Measurements from ENCODE around the gene CTF1. TPM values are rescaled to one million over a fixed set of nuclear protein-coding genes. Genes with fewer than 3 reads are reported as not detected.

CTF1 gene
- polyA plus RNA-seq, 4 donors: 6.2 to 9.8 (median 7.7) TPM

DNA sequence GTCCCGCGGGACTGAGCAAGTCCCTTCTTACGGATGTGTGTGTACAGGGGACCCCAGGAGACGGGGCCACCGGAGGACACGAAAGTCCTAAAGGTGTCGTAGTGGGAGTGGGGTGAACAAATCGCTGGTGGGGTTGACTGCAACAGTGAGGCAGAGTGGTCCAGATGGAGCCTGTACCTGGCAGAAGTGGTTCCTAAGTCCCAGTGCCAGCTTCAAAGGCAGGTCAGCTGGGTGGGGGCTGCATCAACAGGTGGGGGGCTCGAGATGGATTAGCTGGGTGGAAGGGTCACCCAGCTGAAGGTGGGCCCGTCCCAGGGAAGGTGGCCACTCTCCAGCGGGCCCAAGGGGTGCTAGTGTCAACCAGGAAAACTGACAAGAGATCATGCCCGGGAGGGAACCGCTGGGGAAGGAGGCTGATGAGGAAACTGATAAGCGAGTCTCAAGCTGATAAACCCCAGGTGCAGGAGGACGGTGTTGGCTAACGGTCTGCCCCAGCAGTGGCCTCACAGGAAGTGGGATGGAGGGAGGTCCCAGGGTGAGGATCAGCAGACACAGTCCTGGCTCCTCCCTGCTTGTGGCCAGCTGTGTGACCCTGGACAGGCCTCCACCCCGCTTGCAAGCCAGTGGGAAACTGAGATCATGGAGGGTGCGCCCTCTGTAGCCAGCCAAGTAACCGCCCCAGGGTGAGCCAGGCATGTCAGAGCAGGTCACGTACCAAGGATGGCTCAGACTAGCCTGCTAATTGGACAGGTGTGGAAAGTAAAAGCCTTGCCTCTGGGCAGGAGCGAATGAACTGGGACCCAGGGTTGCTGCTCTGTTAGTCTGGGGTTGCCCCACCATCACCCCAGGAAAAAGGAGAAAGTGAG, 53.5 kb downstream of the CTF1 start:
- DNase-seq (ENCODE audit: low read depth in 4 of 4, low spot score in 2 of 4): no peak

DNA sequence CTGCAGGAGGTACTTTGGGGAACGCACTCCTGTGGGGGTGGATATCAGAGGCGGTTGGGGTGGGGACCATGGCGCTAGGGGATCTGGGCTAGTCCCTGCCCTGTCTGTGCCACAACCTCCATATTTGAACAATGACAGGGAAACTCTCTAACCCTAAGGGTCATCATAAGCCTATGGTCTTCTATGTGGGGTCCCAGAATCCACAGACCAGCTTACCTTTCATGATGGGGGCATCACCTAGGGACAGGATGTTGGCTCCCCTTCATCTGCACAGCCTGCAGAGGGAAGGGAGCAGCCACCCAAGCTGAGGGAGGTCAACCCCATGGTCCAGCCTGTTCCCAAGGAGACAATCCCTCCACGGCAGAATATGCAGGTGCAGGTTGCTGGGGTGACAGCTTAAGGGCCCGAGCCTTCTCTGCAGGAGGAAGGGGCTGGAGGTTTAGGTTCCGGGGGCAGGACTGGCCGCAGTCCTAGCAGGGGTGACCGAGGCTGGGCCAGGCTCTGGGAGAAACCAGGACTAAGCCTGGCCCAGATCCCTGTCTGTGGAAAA, 54.2 kb downstream of the CTF1 start:
- DNase-seq (ENCODE audit: low read depth in 4 of 4, low spot score in 2 of 4): no peak

DNA sequence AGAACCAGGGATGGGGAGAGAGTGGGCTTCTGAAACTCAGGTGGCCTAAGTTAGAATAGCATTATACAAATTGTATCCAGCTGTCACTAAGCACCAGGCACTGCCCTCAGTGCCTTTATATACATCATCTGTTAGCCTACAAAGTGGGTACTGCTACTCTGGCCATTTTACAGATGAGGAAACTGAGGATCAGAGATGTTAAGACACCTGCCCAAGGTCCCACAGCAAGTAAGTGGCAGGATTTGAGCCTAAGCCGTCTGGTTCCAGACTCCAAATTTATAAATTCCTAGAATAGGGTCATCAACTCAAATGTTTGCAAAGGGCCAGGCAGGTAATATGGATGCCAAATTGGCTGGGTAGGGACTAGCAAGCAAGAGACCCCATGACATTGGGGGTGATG, 54.8 kb downstream of the CTF1 start:
- no peak for DNase-seq (ENCODE audit: low read depth in 4 of 4, low spot score in 2 of 4)

DNA sequence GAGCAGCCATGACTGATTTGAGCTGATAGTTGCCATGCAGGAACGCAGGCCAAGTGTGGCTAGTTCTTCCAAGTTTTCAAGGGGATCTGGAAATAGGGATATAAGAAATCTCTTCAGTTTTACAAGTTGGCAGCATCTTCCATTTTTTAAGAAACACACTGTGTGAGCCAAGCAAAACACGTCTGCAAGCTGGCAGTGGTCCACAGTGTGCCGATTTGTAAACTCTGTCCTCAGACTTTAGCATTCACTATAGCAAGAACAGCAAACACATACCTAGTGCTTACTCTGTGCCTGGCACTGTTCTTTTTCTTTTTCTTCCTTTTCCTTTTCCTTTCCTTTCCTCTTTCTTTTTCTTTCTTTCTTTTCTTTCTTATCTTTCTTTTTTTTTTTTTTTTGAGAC, 55.3 kb downstream of the CTF1 start:
- DNase-seq (ENCODE audit: low read depth in 4 of 4, low spot score in 2 of 4): no peak

DNA sequence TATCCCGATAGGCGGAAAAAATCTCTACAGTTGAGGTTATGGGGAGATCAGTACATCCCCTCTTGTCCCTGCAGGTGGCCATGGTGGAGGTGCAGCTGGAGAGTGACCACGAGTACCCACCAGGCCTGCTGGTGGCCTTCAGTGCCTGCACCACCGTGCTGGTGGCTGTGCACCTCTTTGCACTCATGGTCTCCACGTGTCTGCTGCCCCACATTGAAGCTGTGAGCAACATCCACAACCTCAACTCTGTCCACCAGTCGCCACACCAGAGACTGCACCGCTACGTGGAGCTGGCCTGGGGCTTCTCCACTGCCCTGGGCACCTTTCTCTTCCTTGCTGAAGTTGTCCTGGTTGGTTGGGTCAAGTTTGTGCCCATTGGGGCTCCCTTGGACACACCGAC, 56.7 kb downstream of the CTF1 start:
- DNase-seq (ENCODE audit: low read depth in 4 of 4, low spot score in 2 of 4): no peak

Other genes with a start within 250 kb of the CTF1 start
- 10 to 100 TPM; 38.2 to 54.8 (median 46.0) TPM for gene PRR14, start 245.7 kb upstream of the CTF1 start, polyA plus RNA-seq (ENCODE audit: insufficient read length in 4 of 4)
- gene FBRS, start 238.2 kb upstream of the CTF1 start, polyA plus RNA-seq (ENCODE audit: insufficient read length in 4 of 4): 10 to 100 TPM; 39.7 to 97.0 (median 67.1) TPM
- 10 to 100 TPM; 23.0 to 62.5 (median 37.3) TPM for gene SRCAP, start 197.4 kb upstream of the CTF1 start, polyA plus RNA-seq (ENCODE audit: insufficient read length in 4 of 4)
- 10 to 100 TPM; 22.9 to 44.4 (median 33.9) TPM for gene PHKG2, start 148.2 kb upstream of the CTF1 start, polyA plus RNA-seq (ENCODE audit: insufficient read length in 4 of 4)
- 10 to 100 TPM in 2 of 4 donors, 1 to 10 TPM in 2; 7.8 to 12.1 (median 10.2) TPM for gene CFAP119, start 134.6 kb upstream of the CTF1 start, polyA plus RNA-seq (ENCODE audit: insufficient read length in 4 of 4)
- 100 to 1,000 TPM; 112 to 130 (median 120) TPM for gene RNF40, start 134.3 kb upstream of the CTF1 start, polyA plus RNA-seq (ENCODE audit: insufficient read length in 4 of 4)
- gene ZNF629, start 109.4 kb upstream of the CTF1 start, polyA plus RNA-seq (ENCODE audit: insufficient read length in 4 of 4): 10 to 100 TPM; 25.7 to 29.5 (median 27.2) TPM
- gene BCL7C, start 2.5 kb upstream of the CTF1 start, polyA plus RNA-seq (ENCODE audit: insufficient read length in 4 of 4): 10 to 100 TPM; 38.4 to 57.2 (median 44.5) TPM
- gene FBXL19, start 27.0 kb downstream of the CTF1 start, polyA plus RNA-seq (ENCODE audit: insufficient read length in 4 of 4): 10 to 100 TPM; 16.3 to 38.8 (median 27.4) TPM
- gene ORAI3, start 52.5 kb downstream of the CTF1 start, polyA plus RNA-seq (ENCODE audit: insufficient read length in 4 of 4): 10 to 100 TPM; 18.7 to 22.5 (median 20.3) TPM
- gene SETD1A, start 61.1 kb downstream of the CTF1 start, polyA plus RNA-seq (ENCODE audit: insufficient read length in 4 of 4): 10 to 100 TPM; 15.3 to 23.3 (median 18.6) TPM
- 10 to 100 TPM in 2 of 4 donors, 1 to 10 TPM in 2; 7.2 to 12.0 (median 9.4) TPM for gene HSD3B7, start 88.6 kb downstream of the CTF1 start, polyA plus RNA-seq (ENCODE audit: insufficient read length in 4 of 4)
- 1 to 10 TPM in 3 of 4 donors, under 1 TPM in 1; 0.73 to 3.0 (median 1.8) TPM for gene STX1B, start 114.0 kb downstream of the CTF1 start, polyA plus RNA-seq (ENCODE audit: insufficient read length in 4 of 4)
- 10 to 100 TPM; 35.6 to 44.6 (median 41.2) TPM for gene STX4, start 136.9 kb downstream of the CTF1 start, polyA plus RNA-seq (ENCODE audit: insufficient read length in 4 of 4)
- 1 to 10 TPM; 4.1 to 7.2 (median 6.5) TPM for gene ZNF668, start 177.6 kb downstream of the CTF1 start, polyA plus RNA-seq (ENCODE audit: insufficient read length in 4 of 4)
- gene ZNF646, start 177.8 kb downstream of the CTF1 start, polyA plus RNA-seq (ENCODE audit: insufficient read length in 4 of 4): 10 to 100 TPM; 11.0 to 19.1 (median 12.5) TPM
- 1 to 10 TPM in 3 of 4 donors, under 1 TPM in 1; 0.48 to 2.1 (median 1.3) TPM for gene PRSS53, start 192.3 kb downstream of the CTF1 start, polyA plus RNA-seq (ENCODE audit: insufficient read length in 4 of 4)
- gene VKORC1, start 198.2 kb downstream of the CTF1 start, polyA plus RNA-seq (ENCODE audit: insufficient read length in 4 of 4): 10 to 100 TPM; 68.3 to 92.8 (median 73.0) TPM
- gene BCKDK, start 211.8 kb downstream of the CTF1 start, polyA plus RNA-seq (ENCODE audit: insufficient read length in 4 of 4): 10 to 100 TPM; 34.5 to 48.8 (median 41.0) TPM
- gene KAT8, start 221.1 kb downstream of the CTF1 start, polyA plus RNA-seq (ENCODE audit: insufficient read length in 4 of 4): 10 to 100 TPM; 56.6 to 86.1 (median 70.4) TPM
- gene PRSS8, start 239.1 kb downstream of the CTF1 start, polyA plus RNA-seq (ENCODE audit: insufficient read length in 4 of 4): 10 to 100 TPM; 53.9 to 77.2 (median 67.5) TPM

Measured in left renal cortex interstitium (tissue), 4 donors.